Fibroblast of lung (primary cell): ENCODE data around the gene RXRA.

Experiments used
- CTCF ChIP-seq, 2 donors: IDR thresholded peaks in 1 of 2; conservative IDR thresholded peaks in 1 of 2; 1 replicate in 1 of 2; 2 replicates in 1 of 2; pipeline ENCODE4 v1.5.1; 2011 to 2012; ENCODE audit warnings: low read length in 2 of 2, control low read depth in 1 of 2, inconsistent platforms in 1 of 2, low read depth in 1 of 2, mild to moderate bottlenecking in 1 of 2
- EZH2 ChIP-seq: IDR thresholded peaks from 2 replicates; pipeline ENCODE4 v1.5.1; 2012; ENCODE audit warnings: low read length, control low read depth, mild to moderate bottlenecking; ENCODE audit errors: missing control alignments

GRCh38 chr9:134296301-134297082, 29.8 kb upstream of the RXRA start:
- no peak for TF ChIP-seq CTCF (conservative IDR thresholded peaks at IDR 0.05 in 1 of 2, IDR thresholded peaks at IDR 0.05 in 1 of 2; ENCODE audit: low read depth in 1 of 2, low read length in 2 of 2)
- TF ChIP-seq EZH2, result no peak
